GM18508 (cell line): ENCODE results near the gene KIFC1.
"Not testable (repeated sequence)": the region's sequence is repeated elsewhere in the genome, so short reads cannot be mapped to it uniquely, and the experiment has no call there.

ENCODE experiments used
- ATAC-seq: cut with Tn5 transposase; IDR thresholded peaks from one replicate; pipeline ENCODE4 v1.9.1; 2021; ENCODE audit warnings: moderate number of reproducible peaks; ENCODE audit not compliant: insufficient read depth, unreplicated experiment

Gene KIFC1

DNA sequence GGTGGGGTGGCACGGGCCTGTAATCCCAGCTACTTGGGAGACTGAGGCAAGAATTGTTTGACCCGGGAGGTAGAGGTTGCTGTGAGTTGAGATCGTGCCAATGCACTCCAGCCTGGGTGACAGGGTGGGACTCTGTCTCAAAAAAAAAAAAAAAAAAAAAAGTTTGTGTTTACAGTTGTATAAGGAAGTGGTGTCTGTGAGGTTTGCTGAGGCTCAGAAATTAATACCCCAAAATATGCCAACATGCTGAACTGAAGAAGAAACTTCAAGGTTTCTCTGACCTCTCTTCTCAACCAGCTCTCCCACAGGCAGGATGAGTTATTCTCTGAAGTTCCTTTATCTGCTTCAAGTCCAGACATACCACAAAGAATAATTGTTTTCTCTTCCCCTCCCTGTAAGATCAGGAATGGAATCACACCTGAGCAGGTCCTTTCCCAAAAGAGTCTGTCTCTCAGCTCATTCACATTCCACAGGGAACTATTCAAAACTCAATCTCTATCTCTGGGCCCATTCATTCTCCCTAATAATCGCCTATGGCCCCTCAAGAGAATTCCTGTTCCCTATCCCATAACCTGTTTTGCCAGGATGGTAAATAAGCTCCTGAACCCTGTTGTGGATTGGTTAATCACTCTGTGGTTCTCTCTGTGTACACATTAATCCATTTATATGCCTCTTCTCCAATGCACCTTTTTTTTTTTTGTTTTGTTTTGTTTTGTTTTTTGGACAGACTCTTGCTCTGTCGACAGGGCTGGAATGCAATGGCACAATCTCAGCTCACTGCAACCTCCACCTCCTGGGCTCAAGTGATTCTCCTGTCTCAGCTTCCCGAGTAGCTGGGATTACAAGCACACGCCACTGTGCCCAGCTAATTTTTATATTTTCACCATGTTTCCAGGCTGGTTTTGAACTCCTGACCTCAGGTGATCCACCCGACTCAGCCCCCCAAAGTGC lies 17.4 kb upstream of the KIFC1 start:
- no peak for ATAC-seq

DNA sequence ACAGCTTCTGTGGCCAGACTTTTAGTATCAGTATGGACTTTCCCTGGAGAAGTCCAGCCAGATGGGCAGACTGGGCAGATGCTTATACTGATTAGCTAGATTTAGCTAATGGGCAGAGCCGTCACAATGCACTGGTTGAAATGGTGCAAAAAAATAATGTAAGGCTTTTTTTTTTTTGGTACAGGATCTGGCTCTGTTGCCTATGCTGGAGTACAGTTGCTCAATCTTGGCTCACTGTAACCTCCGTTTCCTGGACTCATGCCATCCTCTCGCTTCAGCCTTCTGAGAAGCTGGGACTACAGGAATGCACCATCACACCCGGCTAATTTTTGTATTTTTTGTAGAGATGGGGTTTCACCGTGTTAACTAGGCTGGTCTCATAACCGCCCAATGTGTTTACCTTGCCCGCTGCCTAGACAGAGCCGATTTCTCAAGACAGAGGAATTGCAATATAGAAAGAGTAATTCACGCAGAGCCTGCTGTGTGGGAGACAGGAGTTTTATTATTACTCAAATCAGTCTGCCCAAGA lies 16.4 kb upstream of the KIFC1 start:
- no peak for ATAC-seq

DNA sequence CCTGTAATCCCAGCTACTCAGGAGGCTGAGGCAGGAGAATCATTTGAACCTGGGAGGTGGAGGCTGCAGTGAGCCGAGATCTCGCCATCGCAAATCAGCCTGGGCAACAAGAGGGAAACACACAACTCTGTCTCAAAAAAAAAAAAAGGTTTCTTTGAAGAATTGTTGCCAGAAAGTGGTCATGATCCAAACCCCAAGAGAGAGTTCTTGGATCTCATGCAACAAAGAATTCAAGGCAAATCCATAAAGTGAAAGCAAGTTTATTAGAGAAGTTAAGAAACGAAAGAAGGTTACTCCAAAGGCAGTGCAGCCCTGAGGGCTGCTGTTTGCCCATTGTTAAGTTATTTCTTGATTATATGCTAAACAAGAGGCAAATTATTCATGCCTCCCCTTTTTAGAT lies 14.5 kb upstream of the KIFC1 start:
- ATAC-seq = no peak

DNA sequence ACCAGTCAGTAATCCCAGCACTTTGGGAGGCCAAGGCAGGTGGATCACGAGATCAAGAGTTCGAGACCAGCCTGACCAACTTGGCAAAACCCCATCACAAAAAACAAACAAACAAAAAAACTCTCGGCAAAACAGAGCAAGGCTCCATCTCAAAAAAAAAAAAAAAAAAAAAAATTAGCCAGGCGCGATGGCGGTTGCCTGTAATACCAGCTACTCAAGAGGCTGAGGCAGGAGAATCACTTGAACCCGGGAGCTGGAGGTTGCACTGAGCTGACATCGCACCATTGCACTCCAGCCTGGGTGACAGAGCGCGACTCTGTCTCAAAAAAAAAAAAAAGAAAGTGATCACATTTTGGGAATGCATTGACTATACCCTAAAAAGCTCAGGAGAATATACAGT lies 12.4 kb upstream of the KIFC1 start:
- not testable (repeated sequence) for ATAC-seq

DNA sequence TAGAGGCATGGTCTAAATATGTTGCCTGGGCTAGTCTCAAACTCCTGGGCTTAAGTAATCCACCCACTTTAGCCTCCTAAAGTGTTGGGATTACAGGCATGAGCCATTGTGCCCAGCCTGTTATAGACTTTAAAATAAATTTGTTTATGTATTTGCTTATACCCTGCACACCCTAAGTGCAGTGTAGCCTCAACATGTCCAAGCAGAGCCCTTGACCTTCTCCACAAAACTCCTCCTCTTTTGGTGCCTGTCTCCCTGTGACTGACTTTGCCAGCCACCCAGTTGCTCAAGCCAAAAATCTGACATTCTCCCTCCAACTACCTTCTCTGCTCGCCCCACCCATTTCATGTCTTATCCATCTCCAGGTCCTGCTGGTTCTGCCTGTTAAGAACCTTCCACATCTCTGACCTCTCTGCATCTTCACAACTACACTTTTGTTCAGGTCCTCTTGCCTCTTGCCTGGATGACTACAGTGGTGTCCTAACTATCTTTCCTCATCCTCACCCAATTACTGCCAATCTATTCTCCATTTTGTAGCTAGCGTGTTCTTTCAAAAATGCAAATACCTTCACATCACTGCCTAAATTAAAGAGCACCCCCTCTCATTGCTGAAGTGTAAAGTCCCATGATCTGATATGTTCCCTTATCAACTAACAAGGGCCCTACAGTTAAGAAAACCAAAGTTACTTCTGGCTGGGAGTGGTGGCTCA lies 11.2 kb upstream of the KIFC1 start:
- ATAC-seq = no peak

DNA sequence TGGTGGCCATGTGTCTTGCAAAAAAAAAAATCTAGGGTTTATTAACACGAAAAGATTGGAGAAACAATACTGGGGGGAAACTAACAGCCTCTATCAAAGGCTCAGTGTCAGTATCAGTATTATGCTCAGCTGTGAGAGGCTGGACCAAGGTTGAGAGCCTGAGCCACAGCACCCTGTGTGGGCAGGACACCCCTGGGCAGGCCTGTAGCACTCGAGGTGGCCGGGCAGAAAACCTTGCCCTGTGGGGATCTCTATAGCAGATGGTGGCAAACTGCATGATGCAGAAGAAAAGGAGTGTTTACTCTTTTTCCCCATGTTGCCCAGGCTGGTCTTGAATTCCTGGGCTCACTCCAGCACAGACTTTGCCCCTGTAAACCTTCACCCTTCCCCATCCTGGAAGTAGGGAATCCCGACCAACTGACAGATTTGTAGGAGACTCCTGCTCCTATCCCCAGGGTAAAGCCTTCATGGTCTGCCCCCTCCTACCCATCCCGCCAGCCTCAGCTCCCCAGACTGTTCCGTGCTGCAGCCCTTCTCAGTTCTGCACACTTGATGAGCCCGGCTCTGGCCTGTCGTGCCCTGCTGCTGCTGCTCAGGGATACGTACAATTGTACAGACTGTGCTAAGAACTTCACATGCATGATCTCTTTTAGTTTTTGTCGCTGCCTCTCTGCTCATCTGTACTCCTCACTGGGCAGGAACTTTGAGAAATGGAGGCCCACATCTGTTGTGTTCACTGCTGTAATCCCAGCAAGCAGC lies 8.0 kb upstream of the KIFC1 start:
- no peak for ATAC-seq

DNA sequence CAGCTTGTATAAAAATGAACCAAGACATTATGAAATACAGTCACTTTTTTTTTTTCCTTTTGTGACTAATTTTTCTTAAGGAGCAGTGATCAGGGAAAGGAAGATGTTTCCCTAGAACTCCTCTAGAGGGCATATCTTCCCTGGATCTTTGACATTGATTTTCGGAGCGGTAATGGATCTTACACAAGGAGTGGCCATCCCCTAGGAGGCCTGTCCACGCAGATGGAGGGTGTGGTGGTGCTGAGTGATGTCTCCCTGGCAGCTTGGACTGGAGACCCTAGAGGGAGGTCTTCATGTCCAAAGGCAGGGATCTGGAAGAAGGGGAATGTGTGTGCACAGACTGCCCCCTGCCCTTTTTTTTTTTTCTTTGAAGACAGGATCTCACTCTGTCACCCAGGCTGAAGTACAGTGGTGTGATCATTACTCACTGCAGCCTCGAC lies 7.0 kb upstream of the KIFC1 start:
- ATAC-seq = no peak

DNA sequence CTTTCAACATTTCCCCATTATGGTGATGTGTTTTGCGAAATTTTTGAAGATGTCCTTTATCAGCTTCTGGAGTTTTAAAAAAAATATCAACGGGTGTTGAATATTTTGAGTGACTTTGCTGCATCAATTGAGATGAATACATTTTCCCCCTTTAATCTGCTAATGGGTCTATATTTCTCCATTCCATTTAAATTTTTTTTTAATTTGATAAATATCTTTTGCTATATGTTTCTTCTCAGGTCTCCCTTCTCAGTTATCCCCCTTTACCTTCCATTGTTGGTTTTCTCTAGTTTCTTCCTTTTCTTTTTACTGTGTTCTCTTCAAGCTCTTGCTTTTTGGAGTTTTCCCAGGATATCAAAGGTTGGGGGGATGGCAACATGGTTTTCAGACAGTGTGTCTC lies 1.4 kb upstream of the KIFC1 start:
- no peak for ATAC-seq

DNA sequence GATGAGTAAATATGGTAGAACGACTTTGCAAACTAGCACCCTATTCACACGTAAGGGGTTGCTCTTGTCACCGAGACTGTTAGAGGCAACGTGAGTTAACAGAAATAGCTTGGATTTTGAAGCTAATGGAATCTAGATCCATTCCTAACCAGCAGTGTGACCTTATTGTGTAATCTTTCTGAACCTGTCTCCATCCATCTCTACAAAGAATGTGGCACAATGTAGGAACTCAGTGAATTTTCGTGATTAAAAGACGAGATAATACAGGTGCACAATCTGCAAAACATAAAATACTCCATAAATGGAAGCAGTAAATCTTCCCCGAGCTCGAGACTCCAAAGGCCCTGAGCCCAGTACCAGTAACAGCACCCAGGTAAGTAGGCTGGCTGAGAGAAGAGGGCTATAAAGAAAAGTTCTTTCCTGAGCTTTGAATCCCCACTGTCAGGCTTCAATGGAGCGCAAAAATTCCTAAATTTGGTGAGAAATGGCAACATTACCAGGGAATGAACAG lies 801 bp upstream of the KIFC1 start:
- no peak for ATAC-seq

DNA sequence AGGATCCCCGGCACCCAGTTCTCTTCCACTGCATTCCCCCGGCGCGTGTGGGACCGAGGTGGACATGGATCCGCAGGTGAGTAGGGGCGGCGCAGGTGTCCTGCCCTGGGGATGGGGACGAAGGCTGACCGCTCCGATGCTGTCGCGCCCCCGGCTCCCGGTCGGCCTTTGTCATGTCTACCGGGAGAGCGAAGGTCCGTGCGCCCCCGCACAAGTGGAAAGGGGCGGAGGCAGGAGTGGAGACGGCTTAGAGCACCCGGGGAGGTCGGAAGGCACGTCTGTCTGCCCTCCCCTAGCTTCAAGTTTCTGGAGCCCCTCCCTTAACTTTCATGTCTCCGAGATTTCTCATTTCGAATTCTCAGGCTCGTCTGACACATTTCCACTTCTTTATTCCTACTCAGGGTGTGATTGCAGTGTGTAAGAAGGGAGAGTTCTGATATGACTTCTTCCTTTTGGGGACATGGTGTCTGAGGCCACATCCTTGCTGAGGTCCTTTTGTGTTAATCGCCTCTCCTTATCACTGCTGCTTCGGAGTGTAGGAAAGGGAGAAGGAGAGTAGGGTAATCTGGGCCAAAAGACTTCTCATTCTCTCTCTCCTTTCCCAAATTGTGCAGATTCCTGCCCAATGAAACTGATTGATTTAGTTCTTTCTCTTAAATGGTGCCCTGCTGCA lies 435 bp downstream of the KIFC1 start:
- ATAC-seq = no peak

DNA sequence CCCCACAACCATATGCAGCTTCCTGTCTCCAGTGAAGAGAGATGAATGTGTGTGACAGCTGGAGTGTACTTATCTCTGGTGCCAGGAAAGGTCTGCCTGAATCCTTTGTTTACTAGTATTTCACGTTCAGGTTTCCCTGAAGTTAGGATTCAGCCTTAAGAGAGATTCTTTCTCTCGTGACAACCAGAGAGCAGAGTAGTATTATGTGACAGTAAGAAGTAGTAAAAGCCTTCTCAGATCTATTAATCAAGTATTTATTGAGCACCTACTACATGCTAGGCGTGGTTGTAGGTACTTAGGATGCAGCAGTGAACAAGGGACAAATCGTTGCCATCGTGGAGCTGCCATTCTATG lies 949 bp downstream of the KIFC1 start:
- ATAC-seq = no peak

DNA sequence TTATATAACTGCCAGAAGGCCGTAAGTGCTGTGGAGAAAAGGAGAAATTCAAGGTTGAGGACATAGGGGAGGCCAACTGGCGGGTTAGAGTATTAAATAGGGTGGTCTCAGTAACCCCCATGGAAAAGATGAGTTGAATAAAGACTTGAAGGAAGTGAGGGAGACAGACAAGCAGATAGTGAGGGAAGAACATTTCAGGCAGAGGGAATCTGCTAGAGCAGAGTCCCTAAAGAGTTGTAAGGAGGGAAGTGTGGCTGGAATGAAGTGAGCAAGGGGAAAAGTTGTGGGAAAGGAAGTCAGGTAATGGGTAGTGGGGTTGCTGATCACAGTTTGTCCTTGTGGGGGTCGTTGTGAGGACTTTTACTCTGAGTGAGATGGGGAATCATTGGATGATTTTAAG lies 1.4 kb downstream of the KIFC1 start:
- ATAC-seq = no peak

DNA sequence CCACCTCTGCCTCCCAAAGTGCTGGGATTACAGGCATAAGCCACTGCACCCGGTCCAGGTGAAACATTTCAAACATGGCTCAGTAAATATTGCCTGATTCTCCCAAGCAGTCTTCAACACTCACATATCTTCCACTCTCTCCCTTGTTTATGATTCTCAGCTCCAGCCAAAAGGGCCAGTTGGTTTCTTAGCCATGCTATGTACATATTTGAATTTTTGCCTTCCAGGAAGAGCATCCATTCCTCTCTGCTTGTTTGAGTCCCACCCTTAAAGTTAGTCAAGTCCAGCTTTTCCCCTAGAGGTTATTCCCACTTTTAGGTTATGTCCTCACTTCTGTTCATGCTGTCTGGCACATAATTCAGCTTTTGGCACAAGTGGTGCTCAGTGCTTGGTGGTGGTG lies 5.9 kb downstream of the KIFC1 start:
- no peak for ATAC-seq

DNA sequence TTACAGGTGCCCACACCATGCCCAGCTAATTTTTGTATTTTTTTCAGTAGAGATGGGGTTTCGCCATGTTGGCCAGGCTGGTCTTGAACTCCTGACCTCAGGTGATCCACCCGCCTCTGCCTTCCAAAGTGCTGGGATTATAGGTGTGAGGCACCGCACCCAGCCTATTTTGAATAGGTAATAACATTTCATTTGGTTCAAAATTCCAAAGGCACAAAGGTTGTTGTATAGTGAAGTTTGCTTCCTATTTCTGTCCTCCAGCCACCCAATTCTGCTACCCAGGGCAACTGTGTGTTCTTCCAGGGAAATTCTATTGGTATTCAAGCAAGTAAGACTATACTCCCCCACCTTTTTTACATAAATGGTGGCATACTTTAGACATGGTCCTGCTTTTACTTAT lies 7.0 kb downstream of the KIFC1 start:
- not testable (repeated sequence) for ATAC-seq

DNA sequence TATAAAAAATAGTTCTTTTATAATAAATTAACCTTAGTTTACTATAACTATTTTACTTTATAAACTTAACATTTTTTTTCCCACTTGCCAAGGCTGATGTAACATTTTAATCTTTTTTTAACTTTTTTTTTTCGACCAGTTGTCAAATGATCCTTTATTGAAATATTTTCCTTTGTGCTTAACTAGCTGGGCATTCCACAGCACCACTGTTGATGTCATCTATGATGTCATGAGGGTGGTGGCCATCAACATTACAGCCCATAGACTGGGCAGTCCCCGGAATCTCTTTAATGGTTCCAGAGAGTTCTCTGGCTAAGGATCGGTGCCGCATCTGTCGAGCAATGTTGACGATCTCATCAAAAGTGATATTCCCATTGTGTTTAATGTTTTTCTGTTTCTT lies 8.3 kb downstream of the KIFC1 start:
- ATAC-seq = not testable (repeated sequence)

DNA sequence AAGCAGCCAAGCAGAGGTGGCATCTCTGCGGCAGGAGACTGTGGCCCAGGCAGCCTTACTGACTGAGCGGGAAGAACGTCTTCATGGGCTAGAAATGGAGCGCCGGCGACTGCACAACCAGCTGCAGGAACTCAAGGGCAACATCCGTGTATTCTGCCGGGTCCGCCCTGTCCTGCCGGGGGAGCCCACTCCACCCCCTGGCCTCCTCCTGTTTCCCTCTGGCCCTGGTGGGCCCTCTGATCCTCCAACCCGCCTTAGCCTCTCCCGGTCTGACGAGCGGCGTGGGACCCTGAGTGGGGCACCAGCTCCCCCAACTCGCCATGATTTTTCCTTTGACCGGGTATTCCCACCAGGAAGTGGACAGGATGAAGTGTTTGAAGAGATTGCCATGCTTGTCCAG lies 13.3 kb downstream of the KIFC1 start:
- no peak for ATAC-seq

DNA sequence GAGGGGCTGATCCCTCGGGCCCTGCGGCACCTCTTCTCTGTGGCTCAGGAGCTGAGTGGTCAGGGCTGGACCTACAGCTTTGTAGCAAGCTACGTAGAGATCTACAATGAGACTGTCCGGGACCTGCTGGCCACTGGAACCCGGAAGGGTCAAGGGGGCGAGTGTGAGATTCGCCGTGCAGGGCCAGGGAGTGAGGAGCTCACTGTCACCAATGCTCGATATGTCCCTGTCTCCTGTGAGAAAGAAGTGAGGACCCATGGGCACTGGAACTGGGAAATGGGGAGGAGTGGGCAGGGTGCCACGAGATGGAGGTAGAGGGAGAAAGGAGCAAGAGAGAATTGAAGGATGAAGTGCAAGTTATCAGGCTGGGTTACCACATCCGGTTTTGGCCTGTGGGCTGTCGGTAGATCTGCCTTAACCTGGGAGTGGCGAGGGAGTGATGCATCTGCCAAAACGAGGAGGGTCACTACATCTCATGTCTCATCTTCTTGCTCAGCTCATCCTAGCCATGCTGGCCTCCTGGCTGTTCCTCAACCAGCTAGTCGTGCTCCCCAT lies 13.8 kb downstream of the KIFC1 start:
- ATAC-seq = no peak

DNA sequence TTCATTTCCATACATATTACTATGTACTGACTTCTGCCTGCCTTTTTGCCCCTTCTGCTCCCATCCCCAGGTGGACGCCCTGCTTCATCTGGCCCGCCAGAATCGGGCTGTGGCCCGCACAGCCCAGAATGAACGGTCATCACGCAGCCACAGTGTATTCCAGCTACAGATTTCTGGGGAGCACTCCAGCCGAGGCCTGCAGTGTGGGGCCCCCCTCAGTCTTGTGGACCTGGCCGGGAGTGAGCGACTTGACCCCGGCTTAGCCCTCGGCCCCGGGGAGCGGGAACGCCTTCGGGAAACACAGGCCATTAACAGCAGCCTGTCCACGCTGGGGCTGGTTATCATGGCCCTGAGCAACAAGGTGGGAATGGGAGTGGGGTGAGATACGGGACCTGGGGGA lies 14.5 kb downstream of the KIFC1 start:
- no peak for ATAC-seq

DNA sequence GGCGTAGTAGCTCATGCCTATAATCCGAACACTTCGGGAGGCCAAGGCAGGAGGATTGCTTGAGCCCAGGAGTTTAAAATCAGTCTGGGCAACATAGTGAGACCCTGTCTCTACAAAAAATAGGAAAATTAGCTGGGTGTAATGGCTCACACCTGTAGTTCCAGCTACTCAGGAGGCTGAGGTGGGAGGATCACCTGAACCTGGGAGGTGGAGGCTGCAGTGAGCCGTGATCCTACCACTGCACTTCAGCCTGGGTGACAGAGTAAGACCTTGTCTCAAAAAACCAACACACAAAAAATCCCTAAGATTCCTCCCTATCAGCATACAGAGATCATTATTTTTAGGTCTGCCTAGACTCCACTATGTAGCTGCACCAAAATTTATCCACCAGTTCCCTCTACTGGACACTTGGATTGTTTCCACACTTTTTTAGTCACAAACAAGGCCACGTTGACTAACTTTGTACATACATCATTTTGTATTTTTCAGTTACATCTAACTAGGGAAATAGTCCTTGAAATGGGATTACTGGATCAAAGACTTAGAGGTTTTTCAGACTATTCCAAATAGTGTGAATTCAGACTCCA lies 15.6 kb downstream of the KIFC1 start:
- no peak for ATAC-seq
